Naive thymus-derived CD8-positive, alpha-beta T cell (primary cell): Measurements from ENCODE around the gene TACR2. TPM values are rescaled to one million over a fixed set of nuclear protein-coding genes. Genes with fewer than 3 reads are reported as not detected.
A peak's percentile ranks its signal among the peaks of the same experiment; 100 is the strongest.

ENCODE experiments used
- ATAC-seq, 2 donors: fragments of 150-1000 bp; cut with Tn5 transposase in 1 of 2; sonication (Bioruptor Pico), chemical (Tn5 transposase) in 1 of 2; 1 replicate in 1 of 2; 2 replicates in 1 of 2; pipeline ENCODE4 v1.10.0; 2021; ENCODE audit warnings: mild to moderate bottlenecking in 2 of 2, moderate library complexity in 2 of 2
- POLR2A ChIA-PET: fragments of 350-600 bp; sonication (Branson Sonifier 250); formaldehyde crosslinking; loops from one replicate; lab custom pipeline; 2021; ENCODE audit warnings: antibody characterized with exemption; lab: Charles Lee
- DNase-seq, 10 donors: peaks; one replicate each; pipeline versions ENCODE4 v3.0.0 to v3.0.0-alpha.2; 2020 to 2022
- H3K27ac Mint-ChIP-seq, 10 donors: one replicate each; pipeline ENCODE4 v1.8.0; 2020 to 2022; ENCODE audit warnings: mild to moderate bottlenecking in 10 of 10, mixed read lengths in 10 of 10, moderate library complexity in 4 of 10, inconsistent platforms in 1 of 10
- H3K27me3 Mint-ChIP-seq, 5 donors: one replicate each; pipeline ENCODE4 v1.8.0; 2021 to 2022; ENCODE audit warnings: mixed read lengths in 5 of 5
- H3K36me3 Mint-ChIP-seq, 3 donors: one replicate each; pipeline ENCODE4 v1.8.0; 2020 to 2022; ENCODE audit warnings: mixed read lengths in 3 of 3, mild to moderate bottlenecking in 2 of 3, inconsistent platforms in 1 of 3
- H3K4me1 Mint-ChIP-seq, 4 donors: one replicate each; pipeline ENCODE4 v1.8.0; 2021 to 2022; ENCODE audit warnings: mixed read lengths in 4 of 4
- H3K4me3 Mint-ChIP-seq, 10 donors: one replicate each; pipeline ENCODE4 v1.8.0; 2020 to 2022; ENCODE audit warnings: mild to moderate bottlenecking in 10 of 10, mixed read lengths in 10 of 10, moderate library complexity in 6 of 10, inconsistent platforms in 1 of 10
- H3K9me3 Mint-ChIP-seq, 9 donors: one replicate each; pipeline ENCODE4 v1.8.0; 2020 to 2022; ENCODE audit warnings: mixed read lengths in 9 of 9, mild to moderate bottlenecking in 3 of 9, inconsistent platforms in 1 of 9, moderate library complexity in 1 of 9
- polyA plus RNA-seq, 3 donors: library from polyadenylated mRNA; unstranded; fragments of 300-500 nt; fragmentation: Illumina TruSeq; gene quantifications; one replicate each; pipeline ENCODE4 v1.2.3, GENCODE V29; 2021
- total RNA-seq, 8 experiments: library from RNA in 2 of 8; stranded (reverse) in 2 of 8; gene quantifications; one replicate each; pipeline ENCODE4 v1.2.3 and lab custom pipeline; 2021 to 2026

Gene TACR2
- total and polyA plus RNA-seq, 5 experiments from 2014 or later: not detected

DNA sequence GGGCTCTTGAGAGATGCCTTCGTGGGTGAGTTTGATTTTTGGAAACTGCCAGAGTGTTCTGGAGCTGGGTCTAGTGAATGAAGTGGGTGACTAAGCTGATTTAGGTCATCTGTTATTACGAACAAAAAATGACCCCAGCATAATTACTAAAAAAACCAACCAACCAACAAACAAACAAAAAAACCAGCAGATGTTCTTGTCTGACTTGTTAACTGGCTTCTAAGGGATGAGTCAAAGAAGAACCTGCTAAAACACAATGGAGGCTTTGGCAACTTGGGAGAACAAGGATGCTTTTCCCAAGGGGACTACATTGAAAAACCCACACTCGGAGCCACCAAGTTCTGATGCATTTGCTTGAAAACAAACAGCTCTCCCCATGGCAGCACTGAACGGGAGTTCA, 11.5 kb downstream of the TACR2 start:
- POLR2A ChIA-PET: no interaction called here
- H3K36me3 Mint-ChIP-seq: peaks cover 7 to 31% (median 11%) of the 10 kb centered on the region in 3 donors

DNA sequence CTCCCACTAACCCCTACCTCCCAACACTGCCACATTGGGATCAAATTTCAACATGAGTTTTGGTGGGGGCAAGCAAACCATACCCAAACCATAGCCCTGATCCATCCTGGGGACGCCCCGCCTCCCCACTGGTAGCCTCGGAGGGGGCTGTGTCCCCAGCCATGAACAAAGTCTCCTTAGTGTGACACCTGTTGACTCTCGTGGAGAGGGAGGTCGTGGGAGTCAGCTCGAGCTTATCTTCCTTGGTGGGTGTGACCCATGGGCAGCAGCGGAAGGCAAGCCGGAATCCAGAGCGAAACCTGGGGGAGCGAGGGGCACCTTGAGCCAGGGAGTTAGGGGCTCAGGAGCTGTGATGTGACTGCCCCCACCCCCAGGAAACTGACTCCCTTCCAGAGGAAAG, 11.9 kb downstream of the TACR2 start:
- H3K27me3 Mint-ChIP-seq: no peaks in the 10 kb centered on the region
- DNase-seq: no peak
- H3K9me3 Mint-ChIP-seq: no peaks in the 10 kb centered on the region
- peaks cover 7 to 35% (median 11%) of the 10 kb centered on the region in 3 donors for H3K36me3 Mint-ChIP-seq
- no peak overlapping the region for H3K4me3 Mint-ChIP-seq
- H3K4me1 Mint-ChIP-seq: peaks cover 9 to 30% (median 19%) of the 10 kb centered on the region in 4 donors
- no peak for ATAC-seq
- peak overlapping the region in 3 of 10 donors; percentile 20 to 64 (median 62) for H3K27ac Mint-ChIP-seq
- POLR2A ChIA-PET: interaction anchor here (0.8 kb wide), 1 partner anchor 722 kb away, joined by 3 read pairs; no protein-coding TSS in a partner anchor

More for the DNA sequence above, 11.5 kb downstream of the TACR2 start:
- Mint-ChIP-seq H3K9me3 (no peaks in the 10 kb centered on the region), H3K27ac (peak overlapping the region in 3 of 10 donors; percentile 15 to 80 (median 77)), H3K27me3 (no peaks in the 10 kb centered on the region), H3K4me3 (no peak overlapping the region), H3K4me1 (peaks cover 9 to 30% (median 20%) of the 10 kb centered on the region in 4 donors)
- DNase-seq (no peak), ATAC-seq (no peak)

DNA sequence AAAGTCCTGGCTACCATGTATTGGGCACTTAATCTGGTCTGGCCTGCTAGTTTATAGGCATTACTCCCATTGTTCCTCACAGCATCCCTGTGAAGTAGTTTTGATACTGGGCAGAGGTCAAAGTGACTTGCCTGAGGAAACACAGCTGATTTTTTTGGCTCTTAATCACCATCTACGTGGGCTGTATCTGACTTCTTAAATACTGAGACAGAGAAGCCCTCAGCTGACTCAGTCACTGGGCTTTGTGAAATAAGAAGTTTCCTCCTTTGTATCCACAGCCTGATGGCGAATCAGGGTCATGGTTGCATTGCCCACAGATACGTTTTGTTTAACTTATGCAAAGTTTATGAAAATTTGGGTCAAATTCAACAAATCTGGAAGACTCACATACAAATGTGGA, 13.2 kb downstream of the TACR2 start:
- POLR2A ChIA-PET: no interaction called here
- ATAC-seq (no peak), DNase-seq (no peak)
- peaks cover 7 to 46% (median 15%) of the 10 kb centered on the region in 3 donors for H3K36me3 Mint-ChIP-seq
- H3K4me3 Mint-ChIP-seq: no peak overlapping the region
- no peaks in the 10 kb centered on the region for H3K9me3 Mint-ChIP-seq
- no peaks in the 10 kb centered on the region for H3K27me3 Mint-ChIP-seq
- no peak overlapping the region for H3K27ac Mint-ChIP-seq
- H3K4me1 Mint-ChIP-seq: peaks cover 8 to 23% (median 12%) of the 10 kb centered on the region in 4 donors

DNA sequence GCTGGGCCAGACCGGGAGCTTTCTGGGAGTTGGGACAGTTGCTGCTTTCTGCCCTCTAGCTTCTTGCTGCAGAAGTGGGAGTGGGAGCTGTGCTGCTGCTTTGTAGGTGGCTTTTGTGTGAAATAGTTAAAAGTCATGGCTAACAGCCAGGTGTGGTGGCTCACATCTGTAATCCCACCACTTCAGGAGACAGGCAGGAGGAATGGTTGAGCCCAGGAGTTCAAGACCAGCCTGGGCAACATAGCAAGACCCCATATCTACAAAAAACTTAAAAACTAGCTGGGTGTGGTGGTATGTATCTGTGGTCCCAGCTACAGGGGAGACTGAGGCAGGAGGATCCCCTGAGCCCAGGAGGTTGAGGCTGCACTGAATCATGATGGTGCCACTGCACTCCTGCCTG, 13.7 kb downstream of the TACR2 start:
- H3K4me1 Mint-ChIP-seq: peaks cover 5 to 18% (median 8%) of the 10 kb centered on the region in 4 donors
- peaks cover 7 to 50% (median 15%) of the 10 kb centered on the region in 3 donors for H3K36me3 Mint-ChIP-seq
- no peak for DNase-seq
- H3K27ac Mint-ChIP-seq: peak overlapping the region in 2 of 10 donors; percentile 14 to 19
- no peaks in the 10 kb centered on the region for H3K27me3 Mint-ChIP-seq
- POLR2A ChIA-PET: no interaction called here
- ATAC-seq: no peak
- H3K4me3 Mint-ChIP-seq: no peak overlapping the region
- no peaks in the 10 kb centered on the region for H3K9me3 Mint-ChIP-seq

DNA sequence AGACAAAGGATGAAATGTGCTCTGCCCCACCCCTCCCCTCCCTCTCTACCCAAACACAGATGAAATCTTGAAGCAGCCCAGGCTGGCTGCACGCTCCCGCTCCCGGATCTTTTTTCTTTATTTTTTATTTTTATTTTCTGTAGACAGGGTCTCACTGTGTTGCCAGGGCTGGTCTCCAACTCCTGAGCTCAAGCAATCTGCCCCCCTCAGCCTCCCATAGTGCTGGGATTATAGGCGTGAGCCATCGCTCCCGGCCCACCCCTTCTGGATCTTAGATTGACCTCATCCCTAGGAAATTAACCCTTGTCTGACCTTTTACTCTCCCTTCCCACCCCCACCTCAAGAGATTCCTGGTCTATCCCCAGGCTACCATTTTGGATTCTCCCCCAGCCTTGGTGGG, 14.3 kb downstream of the TACR2 start:
- Mint-ChIP-seq H3K27me3 (no peaks in the 10 kb centered on the region), H3K9me3 (no peaks in the 10 kb centered on the region), H3K4me3 (no peak overlapping the region), H3K36me3 (peaks cover 7 to 52% (median 15%) of the 10 kb centered on the region in 3 donors), H3K4me1 (peaks cover 0 to 12% (median 3%) of the 10 kb centered on the region in 4 donors), H3K27ac (peak overlapping the region in 2 of 10 donors; percentile 39 to 56)
- DNase-seq: no peak
- POLR2A ChIA-PET: no interaction called here
- ATAC-seq: no peak

DNA sequence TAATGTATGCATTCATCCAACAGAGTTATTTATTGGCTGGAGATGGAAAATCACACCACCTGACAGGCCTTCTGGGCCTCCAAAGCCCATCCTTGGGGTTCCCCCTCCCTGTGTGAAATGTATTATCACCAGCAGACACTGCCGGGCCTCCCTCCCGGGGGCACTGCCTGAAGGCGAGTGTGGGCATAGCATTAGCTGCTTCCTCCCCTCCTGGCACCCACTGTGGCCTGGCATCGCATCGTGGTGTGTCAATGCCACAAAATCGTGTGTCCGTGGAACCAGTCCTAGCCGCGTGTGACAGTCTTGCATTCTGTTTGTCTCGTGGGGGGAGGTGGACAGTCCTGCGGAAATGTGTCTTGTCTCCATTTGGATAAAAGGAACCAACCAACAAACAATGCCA, 15.3 kb downstream of the TACR2 start:
- no peak for DNase-seq
- no peak overlapping the region for H3K4me3 Mint-ChIP-seq
- peaks cover 0 to 5% (median under 1%) of the 10 kb centered on the region in 4 donors for H3K4me1 Mint-ChIP-seq
- ATAC-seq: no peak
- H3K27me3 Mint-ChIP-seq: no peaks in the 10 kb centered on the region
- H3K36me3 Mint-ChIP-seq: peaks cover 7 to 59% (median 15%) of the 10 kb centered on the region in 3 donors
- no peak overlapping the region for H3K27ac Mint-ChIP-seq
- no peaks in the 10 kb centered on the region for H3K9me3 Mint-ChIP-seq
- POLR2A ChIA-PET: no interaction called here

DNA sequence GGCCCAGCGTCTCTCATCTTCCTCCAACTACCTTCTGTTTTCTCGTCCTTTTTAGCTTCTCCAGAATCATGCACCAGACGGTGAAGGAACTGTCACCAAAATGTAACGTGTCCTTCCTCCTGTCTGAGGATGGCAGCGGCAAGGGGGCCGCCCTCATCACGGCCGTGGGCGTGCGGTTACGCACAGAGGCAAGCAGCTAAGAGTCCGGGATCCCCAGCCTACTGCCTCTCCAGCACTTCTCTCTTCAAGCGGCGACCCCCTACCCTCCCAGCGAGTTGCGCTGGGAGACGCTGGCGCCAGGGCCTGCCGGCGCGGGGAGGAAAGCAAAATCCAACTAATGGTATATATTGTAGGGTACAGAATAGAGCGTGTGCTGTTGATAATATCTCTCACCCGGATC, 15.8 kb downstream of the TACR2 start:
- no peaks in the 10 kb centered on the region for H3K27me3 Mint-ChIP-seq
- no peak overlapping the region for H3K4me3 Mint-ChIP-seq
- ATAC-seq (no peak), DNase-seq (no peak)
- POLR2A ChIA-PET: no interaction called here
- peaks cover 7 to 62% (median 15%) of the 10 kb centered on the region in 3 donors for H3K36me3 Mint-ChIP-seq
- no peaks in the 10 kb centered on the region for H3K4me1 Mint-ChIP-seq
- H3K27ac Mint-ChIP-seq: no peak overlapping the region
- no peaks in the 10 kb centered on the region for H3K9me3 Mint-ChIP-seq

DNA sequence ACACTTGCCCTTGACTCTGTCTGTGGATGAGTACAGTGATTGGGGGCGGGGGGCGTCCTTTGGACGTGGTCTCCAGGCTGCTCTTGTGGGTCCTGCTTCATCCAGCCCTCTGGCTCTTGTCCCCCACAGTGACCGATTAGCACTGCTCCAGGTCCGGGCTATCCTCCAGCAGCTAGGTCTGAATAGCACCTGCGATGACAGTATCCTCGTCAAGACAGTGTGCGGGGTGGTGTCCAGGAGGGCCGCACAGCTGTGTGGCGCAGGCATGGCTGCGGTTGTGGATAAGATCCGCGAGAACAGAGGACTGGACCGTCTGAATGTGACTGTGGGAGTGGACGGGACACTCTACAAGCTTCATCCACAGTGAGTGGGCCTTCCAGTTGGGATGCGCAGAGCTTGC, 18.3 kb downstream of the TACR2 start:
- Mint-ChIP-seq H3K27me3 (no peaks in the 10 kb centered on the region), H3K4me3 (no peak overlapping the region), H3K36me3 (peaks cover 7 to 81% (median 20%) of the 10 kb centered on the region in 3 donors), H3K9me3 (no peaks in the 10 kb centered on the region), H3K27ac (peak overlapping the region in 2 of 10 donors; percentile 56 to 83), H3K4me1 (peaks cover 0 to 2% (median 0%) of the 10 kb centered on the region in 4 donors)
- DNase-seq (no peak), ATAC-seq (no peak)
- POLR2A ChIA-PET: interaction anchor here (1.0 to 1.2 kb wide), 2 partner anchors 9 to 19 kb away, joined by 4 to 10 read pairs; no protein-coding TSS in a partner anchor

DNA sequence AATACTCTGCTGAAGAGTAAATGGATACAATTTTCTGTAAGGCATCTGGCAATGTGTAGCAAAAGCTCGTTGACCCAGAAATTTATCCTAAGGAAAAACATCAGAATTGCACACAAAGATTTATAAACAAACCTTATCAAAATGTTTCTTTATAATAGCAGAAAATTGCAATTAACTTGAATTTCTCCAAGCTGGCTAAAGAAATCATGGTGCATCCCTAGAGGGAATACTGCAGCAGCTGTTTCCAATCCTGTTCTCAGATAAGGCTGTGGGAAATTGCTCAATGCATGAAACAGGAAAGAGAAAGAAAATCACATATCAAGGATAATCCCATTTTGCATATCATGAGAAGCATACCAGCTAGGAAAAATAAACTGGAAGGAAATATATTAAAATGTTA, 18.7 kb downstream of the TACR2 start:
- no peak for DNase-seq
- no peaks in the 10 kb centered on the region for H3K9me3 Mint-ChIP-seq
- no peak overlapping the region for H3K4me3 Mint-ChIP-seq
- no peaks in the 10 kb centered on the region for H3K27me3 Mint-ChIP-seq
- POLR2A ChIA-PET: interaction anchor here (1.2 kb wide), 1 partner anchor 9 kb away, joined by 4 read pairs; no protein-coding TSS in a partner anchor
- ATAC-seq: no peak
- peaks cover 0 to 2% (median 0%) of the 10 kb centered on the region in 4 donors for H3K4me1 Mint-ChIP-seq
- H3K27ac Mint-ChIP-seq: no peak overlapping the region
- peaks cover 7 to 85% (median 20%) of the 10 kb centered on the region in 3 donors for H3K36me3 Mint-ChIP-seq

DNA sequence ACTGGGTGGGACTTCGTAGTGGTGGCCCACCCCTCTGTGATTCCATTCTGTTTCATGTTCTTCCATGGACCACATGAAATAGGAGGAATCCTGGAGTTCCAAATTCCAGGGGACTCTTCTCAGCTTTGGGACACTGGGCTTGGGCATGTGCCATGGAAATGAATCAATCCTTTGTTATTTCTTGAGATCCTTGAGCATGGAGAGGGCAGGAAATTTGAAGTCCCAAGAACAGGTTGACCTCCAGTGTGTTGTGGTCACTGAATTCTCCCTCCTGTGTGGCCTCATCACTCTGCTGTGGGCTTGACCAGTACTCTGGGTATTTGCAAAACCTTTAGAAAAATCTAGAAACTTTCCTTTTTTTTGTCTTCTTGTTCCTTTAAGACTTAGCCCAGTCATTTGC, 22.7 kb downstream of the TACR2 start:
- peaks cover 0 to 69% (median 13%) of the 10 kb centered on the region in 3 donors for H3K36me3 Mint-ChIP-seq
- POLR2A ChIA-PET: no interaction called here
- no peaks in the 10 kb centered on the region for H3K9me3 Mint-ChIP-seq
- H3K27me3 Mint-ChIP-seq: no peaks in the 10 kb centered on the region
- peaks cover 11 to 22% (median 19%) of the 10 kb centered on the region in 4 donors for H3K4me1 Mint-ChIP-seq
- DNase-seq (no peak), ATAC-seq (no peak)
- H3K4me3 Mint-ChIP-seq: no peak overlapping the region
- peak overlapping the region in 1 of 10 donors; percentile 35 for H3K27ac Mint-ChIP-seq

DNA sequence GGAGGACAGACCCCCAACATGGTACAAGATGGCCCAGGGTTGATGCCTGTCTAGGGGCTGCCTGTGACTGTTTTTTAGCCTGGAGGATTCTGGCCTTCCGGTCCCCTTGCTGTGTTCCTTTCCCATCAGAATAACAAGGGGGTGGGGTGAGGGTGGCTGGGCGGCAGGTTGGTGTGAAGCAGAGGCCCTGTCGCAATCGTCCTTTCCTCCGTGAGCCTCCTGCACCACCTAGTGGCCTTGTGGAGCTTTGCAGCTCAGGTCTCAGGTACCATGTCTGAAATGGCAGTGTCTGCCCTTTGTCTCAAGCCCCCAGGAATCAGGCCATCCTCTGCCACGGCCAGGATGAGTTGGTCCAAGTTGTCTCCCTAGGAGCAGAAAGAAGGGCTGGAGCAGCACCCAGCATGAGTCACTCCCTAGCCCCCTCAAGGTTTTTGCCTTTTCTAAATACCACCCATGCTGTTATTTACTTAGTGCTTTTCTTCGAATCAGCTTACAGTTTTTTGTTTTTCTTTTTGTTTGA, 24.2 kb downstream of the TACR2 start:
- peak; percentile 97 to 99 for ATAC-seq
- Mint-ChIP-seq H3K4me1 (peaks cover 11 to 22% (median 19%) of the 10 kb centered on the region in 4 donors), H3K27me3 (no peaks in the 10 kb centered on the region), H3K27ac (peak overlapping the region; percentile 28 to 93 (median 74)), H3K9me3 (no peaks in the 10 kb centered on the region), H3K4me3 (no peak overlapping the region), H3K36me3 (peaks cover 0 to 74% (median 14%) of the 10 kb centered on the region in 3 donors)
- POLR2A ChIA-PET: interaction anchor here (0.6 to 1.4 kb wide), 7 partner anchors 16 to 437 kb away, joined by 3 to 7 read pairs (median 4); no protein-coding TSS in a partner anchor
- peak; percentile 64 to 90 (median 80) for DNase-seq

DNA sequence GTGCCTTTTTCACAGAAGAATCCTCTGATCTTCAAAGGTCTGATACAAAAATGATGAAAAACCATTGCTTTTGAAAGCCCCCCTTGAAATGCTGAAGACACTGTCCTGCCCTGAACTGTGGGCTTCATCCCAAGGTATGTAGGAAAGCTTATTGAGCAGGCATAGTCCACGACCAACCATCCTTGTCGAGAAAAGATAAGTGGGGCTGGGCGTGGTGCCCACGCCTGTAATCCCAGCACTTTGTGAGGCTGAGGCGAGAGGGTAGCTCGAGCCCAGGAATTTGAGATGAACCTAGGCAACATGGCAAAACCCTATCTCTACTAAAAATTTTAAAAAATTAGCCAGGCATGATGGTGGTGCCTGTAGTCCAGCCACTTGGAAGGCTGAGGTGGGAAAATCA, 25.6 kb downstream of the TACR2 start:
- DNase-seq: no peak
- Mint-ChIP-seq H3K9me3 (no peaks in the 10 kb centered on the region), H3K36me3 (peaks cover 0 to 75% (median 17%) of the 10 kb centered on the region in 3 donors), H3K27ac (peak overlapping the region in 9 of 10 donors; percentile 4 to 88 (median 60)), H3K4me1 (peaks cover 11 to 22% (median 19%) of the 10 kb centered on the region in 4 donors), H3K4me3 (no peak overlapping the region), H3K27me3 (no peaks in the 10 kb centered on the region)
- POLR2A ChIA-PET: interaction anchor here (0.7 kb wide), 1 partner anchor 149 kb away, joined by 9 read pairs; no protein-coding TSS in a partner anchor
- no peak for ATAC-seq

DNA sequence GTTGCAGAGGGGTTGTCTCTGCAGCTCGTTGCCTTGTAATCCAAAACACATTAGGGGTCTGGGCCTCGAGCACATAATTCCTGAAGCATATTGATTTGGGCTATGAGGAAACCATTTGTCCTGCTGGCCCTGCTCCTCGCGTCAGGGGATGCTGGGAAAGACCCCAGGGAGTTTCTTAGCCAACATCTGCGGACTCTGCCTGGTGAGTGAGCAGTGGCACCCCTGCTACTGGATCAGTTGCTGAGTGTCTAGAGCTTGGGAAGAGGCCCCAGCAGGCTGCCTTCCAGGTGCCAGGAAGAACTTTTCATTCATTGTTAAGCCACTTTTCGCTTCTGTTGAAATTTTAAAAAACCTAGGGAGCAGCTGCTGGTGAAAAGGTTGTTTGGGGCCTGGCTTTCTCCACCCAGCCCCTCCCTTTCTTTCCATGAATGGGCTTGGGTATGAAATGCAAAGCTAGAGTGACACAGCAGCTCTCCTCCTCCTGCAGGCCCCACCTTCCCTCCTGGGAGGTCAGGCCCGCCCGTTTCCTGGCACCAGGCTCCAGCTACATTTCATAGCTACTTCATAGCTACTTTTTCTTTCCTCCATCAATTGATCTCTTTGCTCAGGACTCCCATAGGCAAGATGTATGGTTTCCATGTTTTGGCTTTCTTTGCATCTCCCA, 26.8 kb downstream of the TACR2 start:
- no peaks in the 10 kb centered on the region for H3K27me3 Mint-ChIP-seq
- DNase-seq (no peak), ATAC-seq (no peak)
- peaks cover 11 to 22% (median 19%) of the 10 kb centered on the region in 4 donors for H3K4me1 Mint-ChIP-seq
- no peak overlapping the region for H3K4me3 Mint-ChIP-seq
- peaks cover 0 to 76% (median 20%) of the 10 kb centered on the region in 3 donors for H3K36me3 Mint-ChIP-seq
- H3K9me3 Mint-ChIP-seq: no peaks in the 10 kb centered on the region
- POLR2A ChIA-PET: interaction anchor here (2.2 kb wide), 1 partner anchor 152 kb away, joined by 5 read pairs; no protein-coding TSS in a partner anchor
- H3K27ac Mint-ChIP-seq: peak overlapping the region; percentile 64 to 95 (median 82)
